ENCODE results near the gene COX7B2.
A peak's percentile ranks its signal among the peaks of the same experiment; 100 is the strongest.

Gene COX7B2

GRCh38 chr4:46937493-46937892 lies 28.4 kb upstream of the COX7B2 start:
- no peak for DNase-seq (ENCODE audit: extremely low spot score)
- ChIA-PET CTCF (interaction anchor here (1.1 to 2.0 kb wide), 7 partner anchors 9 to 185 kb away, joined by 3 to 7 read pairs (median 5); no protein-coding TSS in a partner anchor), POLR2A (no interaction called here)
- TF ChIP-seq CTCF (IDR thresholded peaks at IDR 0.05; ENCODE audit: control extremely low read depth, extremely low read depth, low read depth, missing control alignments), result no peak

GRCh38 chr4:46934726-46935125 lies 25.7 kb upstream of the COX7B2 start:
- ChIA-PET POLR2A (no interaction called here), CTCF (interaction anchor here (1.2 to 4.0 kb wide), 3 partner anchors 12 to 451 kb away, joined by 3 to 21 read pairs (median 8); no protein-coding TSS in a partner anchor)
- TF ChIP-seq CTCF (IDR thresholded peaks at IDR 0.05; ENCODE audit: control extremely low read depth, extremely low read depth, low read depth, missing control alignments), result no peak
- DNase-seq (ENCODE audit: extremely low spot score), result no peak

GRCh38 chr4:46933686-46934085 lies 24.6 kb upstream of the COX7B2 start:
- POLR2A ChIA-PET, result no interaction called here
- DNase-seq (ENCODE audit: extremely low spot score), result no peak
- TF ChIP-seq CTCF (IDR thresholded peaks at IDR 0.05; ENCODE audit: control extremely low read depth, extremely low read depth, low read depth, missing control alignments), result no peak
- CTCF ChIA-PET, result interaction anchor here (0.8 to 4.0 kb wide), 3 partner anchors 11 to 25 kb away, joined by 3 to 21 read pairs (median 4); no protein-coding TSS in a partner anchor

GRCh38 chr4:46931981-46932380 lies 22.9 kb upstream of the COX7B2 start:
- DNase-seq (ENCODE audit: extremely low spot score), result peak; percentile 15

GRCh38 chr4:46930891-46931290 lies 21.8 kb upstream of the COX7B2 start:
- DNase-seq (ENCODE audit: extremely low spot score), result no peak
- CTCF ChIA-PET, result interaction anchor here (1.1 to 1.9 kb wide), 5 partner anchors 9 to 190 kb away, joined by 3 to 9 read pairs (median 5); no protein-coding TSS in a partner anchor
- no peak for TF ChIP-seq CTCF (IDR thresholded peaks at IDR 0.05; ENCODE audit: control extremely low read depth, extremely low read depth, low read depth, missing control alignments)
- POLR2A ChIA-PET, result no interaction called here

More at GRCh38 chr4:46931981-46932380, 22.9 kb upstream of the COX7B2 start:
- ChIA-PET CTCF (interaction anchor here (0.7 to 4.0 kb wide), 20 partner anchors 8 to 1001 kb away, joined by 3 to 21 read pairs (median 4); no protein-coding TSS in a partner anchor), POLR2A (no interaction called here)
- peak; percentile 64 for TF ChIP-seq CTCF (IDR thresholded peaks at IDR 0.05; ENCODE audit: control extremely low read depth, extremely low read depth, low read depth, missing control alignments)

GRCh38 chr4:46927201-46927600 lies 18.2 kb upstream of the COX7B2 start:
- ChIA-PET CTCF (interaction anchor here (1.8 to 2.1 kb wide), 2 partner anchors 10 to 196 kb away, joined by 4 to 5 read pairs; no protein-coding TSS in a partner anchor), POLR2A (no interaction called here)
- no peak for TF ChIP-seq CTCF (IDR thresholded peaks at IDR 0.05; ENCODE audit: control extremely low read depth, extremely low read depth, low read depth, missing control alignments)
- DNase-seq (ENCODE audit: extremely low spot score), result no peak
